Coronary artery (tissue), 2 donors: Measurements from ENCODE around the gene CLEC3A.
"Not testable (repeated sequence)": the region's sequence is repeated elsewhere in the genome, so short reads cannot be mapped to it uniquely, and the experiment has no call there.

Experiments used
- DNase-seq: peaks from one replicate; pipeline ENCODE4 v3.0.0-alpha.2; 2017; ENCODE audit warnings: low spot score
- H3K27ac ChIP-seq, 2 donors: fragments of 200-600 bp; sonication (generic); one replicate each; pipeline ENCODE4 v1.5.1; 2016 to 2019
- H3K4me3 ChIP-seq: fragments of 200-600 bp; sonication (generic); 2 replicates; pipeline ENCODE4 v1.5.1; 2016; ENCODE audit warnings: mild to moderate bottlenecking, moderate library complexity
- TF ChIP-seq, protein P1 (sequence below): fragments of 200-600 bp; sonication (generic); IDR thresholded peaks from one replicate; pipeline ENCODE4 v1.5.1; 2019; ENCODE audit warnings: antibody characterized with exemption

Gene CLEC3A

DNA sequence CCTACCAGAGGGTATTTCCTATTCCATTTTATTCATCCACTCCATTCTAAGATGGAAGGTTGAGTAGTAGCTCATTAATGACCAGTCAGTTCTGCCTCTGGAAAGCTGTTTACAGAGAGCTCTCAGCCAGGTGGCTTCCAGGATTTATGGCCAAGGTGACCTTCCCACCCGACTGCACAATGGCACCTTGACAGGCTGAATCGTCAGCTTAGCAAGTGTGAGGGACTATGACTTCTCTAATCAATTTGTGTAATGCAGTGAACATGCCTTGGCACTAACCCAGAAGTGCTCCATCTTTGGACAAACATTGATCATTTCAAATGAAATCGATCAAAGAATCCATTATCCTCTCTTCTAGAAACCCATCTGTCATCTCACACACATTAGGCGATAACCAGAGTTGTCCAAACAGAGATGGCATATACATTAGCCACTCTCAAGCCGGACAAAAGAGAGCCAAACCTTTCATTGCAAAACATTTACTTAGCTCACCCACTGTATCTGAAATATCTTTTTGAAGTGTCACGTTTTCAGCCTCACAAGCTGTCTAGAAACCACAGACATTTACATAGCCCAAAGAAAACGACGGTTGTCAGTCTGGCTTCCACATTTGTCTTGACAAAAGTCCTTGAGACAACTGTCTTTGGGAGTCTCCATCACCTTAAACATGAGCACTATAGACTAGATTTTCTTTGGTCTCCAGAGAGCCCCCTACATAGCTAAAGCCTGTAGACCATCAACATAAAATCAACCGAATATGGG is 35.6 kb downstream of the CLEC3A start:
- DNase-seq = no peak
- TF ChIP-seq, protein P1, sequence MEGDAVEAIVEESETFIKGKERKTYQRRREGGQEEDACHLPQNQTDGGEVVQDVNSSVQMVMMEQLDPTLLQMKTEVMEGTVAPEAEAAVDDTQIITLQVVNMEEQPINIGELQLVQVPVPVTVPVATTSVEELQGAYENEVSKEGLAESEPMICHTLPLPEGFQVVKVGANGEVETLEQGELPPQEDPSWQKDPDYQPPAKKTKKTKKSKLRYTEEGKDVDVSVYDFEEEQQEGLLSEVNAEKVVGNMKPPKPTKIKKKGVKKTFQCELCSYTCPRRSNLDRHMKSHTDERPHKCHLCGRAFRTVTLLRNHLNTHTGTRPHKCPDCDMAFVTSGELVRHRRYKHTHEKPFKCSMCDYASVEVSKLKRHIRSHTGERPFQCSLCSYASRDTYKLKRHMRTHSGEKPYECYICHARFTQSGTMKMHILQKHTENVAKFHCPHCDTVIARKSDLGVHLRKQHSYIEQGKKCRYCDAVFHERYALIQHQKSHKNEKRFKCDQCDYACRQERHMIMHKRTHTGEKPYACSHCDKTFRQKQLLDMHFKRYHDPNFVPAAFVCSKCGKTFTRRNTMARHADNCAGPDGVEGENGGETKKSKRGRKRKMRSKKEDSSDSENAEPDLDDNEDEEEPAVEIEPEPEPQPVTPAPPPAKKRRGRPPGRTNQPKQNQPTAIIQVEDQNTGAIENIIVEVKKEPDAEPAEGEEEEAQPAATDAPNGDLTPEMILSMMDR = no peak
- H3K27ac ChIP-seq = no peak overlapping the region
- H3K4me3 ChIP-seq = no peak overlapping the region

DNA sequence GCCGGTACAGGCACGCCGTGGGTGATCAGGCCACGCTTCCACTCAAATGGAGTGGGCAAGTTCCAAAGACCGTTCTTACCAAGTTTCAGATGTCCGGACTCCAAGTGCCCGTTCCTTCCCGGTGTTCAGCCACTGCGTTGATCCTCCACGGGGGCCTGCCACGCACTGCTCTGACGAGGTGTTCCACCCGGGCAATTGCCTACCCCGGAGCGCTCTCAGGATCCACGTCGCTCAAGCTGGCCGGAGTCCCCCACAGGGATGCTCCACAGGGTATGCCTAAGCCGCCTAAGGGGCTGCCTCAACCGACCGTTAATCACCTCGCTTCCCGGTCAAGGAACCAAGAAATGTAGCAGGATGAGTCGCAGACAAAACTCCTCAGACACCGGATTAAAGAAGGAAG is 37.5 kb downstream of the CLEC3A start:
- H3K27ac ChIP-seq, DNase-seq, H3K4me3 ChIP-seq: not testable (repeated sequence)

DNA sequence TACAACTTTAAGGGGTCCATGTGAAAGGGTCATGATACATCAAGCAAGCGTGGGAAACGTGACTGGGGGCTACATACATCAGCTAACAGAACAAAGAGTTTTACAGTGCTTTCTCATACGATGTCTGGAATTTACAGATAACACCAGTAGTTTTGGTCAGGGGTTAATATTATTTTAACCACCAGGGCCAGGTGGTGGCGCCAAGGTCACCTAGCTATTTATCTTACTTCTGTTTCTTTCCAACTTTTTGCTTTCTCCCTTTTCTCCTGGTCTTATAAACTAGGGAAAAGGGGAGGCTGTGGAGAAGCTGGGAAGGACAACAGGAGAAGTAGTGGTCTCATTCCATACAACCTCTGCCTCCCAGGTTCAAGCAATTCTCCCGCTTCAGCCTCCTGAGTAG is 37.9 kb downstream of the CLEC3A start:
- TF ChIP-seq, protein P1 = no peak
- H3K4me3 ChIP-seq = no peak overlapping the region
- H3K27ac ChIP-seq = peak overlapping the region in 1 of 2 donors; percentile 44
- DNase-seq = no peak

DNA sequence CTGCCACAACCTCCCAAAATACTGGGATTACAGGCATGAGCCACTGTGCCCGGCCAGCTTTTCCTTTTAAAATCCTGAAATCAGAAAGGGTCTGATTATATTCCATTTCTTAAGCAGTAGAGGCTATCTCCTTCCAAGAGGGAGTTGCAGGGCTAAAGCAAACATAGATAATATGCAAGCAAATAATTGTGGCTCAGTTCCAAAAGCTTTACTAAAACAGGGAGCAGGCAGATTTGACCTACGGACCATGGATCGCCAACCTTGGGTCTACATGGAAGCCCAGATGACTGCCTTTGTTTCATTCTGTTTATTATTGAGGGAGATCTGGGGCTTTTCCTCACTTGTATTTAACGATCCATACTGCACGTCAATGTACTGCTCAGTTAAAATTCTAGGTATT is 38.5 kb downstream of the CLEC3A start:
- TF ChIP-seq, protein P1 = no peak
- no peak for DNase-seq
- Histone ChIP-seq H3K27ac (peak overlapping the region in 1 of 2 donors; percentile 44), H3K4me3 (no peak overlapping the region)

DNA sequence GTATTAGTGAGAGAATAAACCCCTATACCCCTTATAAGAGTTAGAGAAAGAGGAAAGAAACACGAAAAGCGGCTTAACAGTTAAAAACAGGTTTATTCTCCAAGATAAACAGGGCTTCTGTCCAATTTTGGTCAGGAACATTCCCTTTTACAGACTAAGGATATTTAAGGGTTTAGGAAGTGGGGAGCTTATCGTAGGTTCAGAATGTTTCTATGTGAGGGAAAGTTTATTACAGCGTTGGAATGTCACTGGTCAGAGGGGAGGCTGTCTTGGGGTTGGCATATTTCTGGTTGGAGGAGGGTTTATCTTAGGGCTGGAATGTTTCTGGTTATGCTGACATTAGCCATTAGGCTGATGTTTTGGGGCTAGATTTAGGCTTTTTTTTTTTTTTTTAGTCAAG is 43.0 kb downstream of the CLEC3A start:
- peak overlapping the region in 1 of 2 donors; percentile 83 for H3K27ac ChIP-seq
- no peak overlapping the region for H3K4me3 ChIP-seq
- no peak for DNase-seq
- TF ChIP-seq, protein P1 = no peak

DNA sequence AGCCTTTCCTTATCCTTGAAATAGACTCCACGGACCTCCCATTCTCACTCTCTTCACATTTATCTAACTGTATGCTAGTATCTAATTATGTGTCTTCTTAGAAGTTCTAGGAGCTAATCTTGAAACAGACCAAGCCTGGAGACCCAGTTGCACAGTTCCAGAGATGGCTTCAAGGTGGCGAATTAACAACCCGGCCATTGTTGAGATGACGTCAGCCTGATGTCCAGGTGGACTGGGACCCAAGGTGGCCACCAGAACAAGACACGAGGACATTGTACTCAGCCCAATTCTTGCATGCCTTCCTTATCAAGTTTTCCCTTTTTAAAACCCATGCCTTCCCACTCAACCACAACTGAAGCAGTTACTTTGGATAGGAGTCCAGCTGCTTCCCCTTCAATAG is 47.6 kb downstream of the CLEC3A start:
- TF ChIP-seq, protein P1 = no peak
- DNase-seq = no peak
- Histone ChIP-seq H3K4me3 (no peak overlapping the region), H3K27ac (no peak overlapping the region)

DNA sequence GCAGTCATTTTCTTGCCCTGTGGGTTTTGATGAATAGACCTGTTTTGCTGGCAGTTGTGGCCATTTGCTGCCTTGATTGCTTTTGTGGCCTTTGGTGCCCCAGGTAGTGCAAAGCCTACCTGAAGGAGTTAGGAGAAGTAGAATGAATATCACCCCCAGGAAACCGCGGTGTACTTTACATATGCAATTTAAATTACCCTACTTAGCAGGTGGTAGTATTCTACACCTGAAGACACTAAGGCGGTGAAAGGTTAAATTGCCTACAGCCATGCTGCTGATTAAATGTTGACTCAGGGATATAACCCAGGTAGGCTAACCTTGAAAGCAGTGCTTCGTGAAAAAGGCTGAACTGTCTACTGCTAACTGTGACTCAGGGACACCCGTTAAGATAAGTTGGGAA is 49.9 kb downstream of the CLEC3A start:
- Histone ChIP-seq H3K4me3 (no peak overlapping the region), H3K27ac (no peak overlapping the region)
- no peak for DNase-seq
- TF ChIP-seq, protein P1 = no peak
